Body of pancreas (tissue), 4 donors: ENCODE results near the gene RAPGEF3.

Source experiments
- CTCF ChIP-seq, 7 experiments: fragments of 450-650 bp in 4 of 7; fragments of 200-600 bp in 3 of 7; sonication (generic) in 3 of 7; IDR thresholded peaks; one replicate each; pipeline ENCODE4 v1.5.1; 2016 to 2019; ENCODE audit warnings: antibody characterized with exemption in 7 of 7
- POLR2A ChIP-seq, 3 donors: fragments of 450-650 bp; IDR thresholded peaks; one replicate each; pipeline ENCODE4 v1.6.1; 2016; ENCODE audit warnings: antibody characterized with exemption in 3 of 3, mild to moderate bottlenecking in 2 of 3

DNA sequence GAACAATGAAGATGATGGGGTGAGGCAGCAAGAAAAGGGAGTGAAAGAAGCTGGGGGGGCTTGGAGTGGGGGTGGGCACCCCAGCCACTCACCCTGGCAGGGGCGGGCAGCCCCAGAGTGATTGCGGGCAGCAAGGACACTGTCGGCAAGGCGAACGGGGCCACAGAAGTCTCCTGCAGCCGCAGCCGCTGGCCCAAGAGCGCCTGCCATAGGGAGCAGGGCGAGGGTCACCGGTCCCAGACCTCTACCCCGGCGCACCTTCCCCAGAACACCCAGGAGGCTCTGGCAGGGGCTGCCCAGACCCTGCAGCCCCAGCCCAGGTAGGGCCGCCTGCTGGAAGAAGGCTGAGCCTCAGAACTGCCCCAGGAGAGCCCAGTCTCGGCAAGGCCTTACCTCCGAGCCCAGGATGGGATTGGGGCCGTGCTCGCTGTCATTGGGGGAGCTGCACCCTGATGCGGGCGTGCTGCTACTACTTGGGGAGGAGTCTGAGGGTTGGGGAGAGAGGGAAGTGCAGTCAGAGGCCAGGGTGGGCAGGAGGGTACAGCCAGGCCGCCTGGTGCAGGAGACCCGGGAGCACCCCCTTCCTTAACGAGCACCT lies 37.2 kb upstream of the RAPGEF3 start:
- no peak for TF ChIP-seq CTCF (IDR thresholded peaks at IDR 0.05)
- no peak for TF ChIP-seq POLR2A (IDR thresholded peaks at IDR 0.05)
